Head of caudate nucleus (tissue), 42 donors: Measurements from ENCODE around the gene ALG12.

Experiments
- DNase-seq, 42 donors: peaks; one replicate each; pipeline versions ENCODE4 v3.0.0 to v3.0.0-alpha.2; 2020 to 2021; ENCODE audit warnings: mixed read lengths in 7 of 42
- intact Hi-C: fragments of 100-400 bp; cut with DNase I; formaldehyde crosslinking; loops from one replicate; pipeline ENCODE4 v1.15.0; 2022

Gene ALG12

DNA sequence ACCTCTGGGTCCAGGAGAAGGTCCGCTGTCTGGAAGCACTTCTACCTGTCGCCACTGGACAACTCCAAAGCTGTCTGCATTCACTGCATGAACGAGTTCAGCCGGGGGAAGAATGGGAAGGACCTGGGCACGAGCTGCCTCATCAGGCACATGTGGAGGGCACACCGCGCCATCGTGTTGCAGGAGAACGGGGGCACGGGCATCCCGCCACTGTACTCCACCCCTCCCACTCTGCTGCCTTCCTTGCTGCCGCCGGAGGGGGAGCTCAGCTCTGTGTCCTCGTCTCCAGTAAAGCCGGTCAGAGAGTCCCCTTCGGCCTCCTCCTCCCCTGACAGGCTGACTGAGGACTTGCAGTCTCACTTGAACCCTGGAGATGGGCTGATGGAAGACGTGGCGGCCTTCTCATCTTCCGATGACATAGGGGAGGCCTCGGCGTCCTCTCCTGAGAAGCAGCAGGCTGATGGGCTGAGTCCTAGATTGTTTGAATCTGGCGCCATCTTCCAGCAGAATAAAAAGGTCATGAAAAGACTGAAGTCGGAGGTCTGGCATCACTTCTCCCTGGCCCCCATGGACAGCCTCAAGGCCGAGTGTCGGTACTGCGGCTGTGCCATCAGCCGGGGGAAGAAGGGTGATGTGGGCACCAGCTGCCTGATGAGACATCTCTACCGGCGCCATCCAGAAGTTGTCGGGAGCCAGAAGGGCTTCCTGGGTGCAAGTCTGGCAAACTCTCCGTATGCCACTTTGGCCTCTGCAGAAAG lies 33.6 kb downstream of the ALG12 start:
- DNase-seq, result peak in 3 of 42 donors; percentile 7 to 24 (median 22)
- intact Hi-C loops, result no loop called here

DNA sequence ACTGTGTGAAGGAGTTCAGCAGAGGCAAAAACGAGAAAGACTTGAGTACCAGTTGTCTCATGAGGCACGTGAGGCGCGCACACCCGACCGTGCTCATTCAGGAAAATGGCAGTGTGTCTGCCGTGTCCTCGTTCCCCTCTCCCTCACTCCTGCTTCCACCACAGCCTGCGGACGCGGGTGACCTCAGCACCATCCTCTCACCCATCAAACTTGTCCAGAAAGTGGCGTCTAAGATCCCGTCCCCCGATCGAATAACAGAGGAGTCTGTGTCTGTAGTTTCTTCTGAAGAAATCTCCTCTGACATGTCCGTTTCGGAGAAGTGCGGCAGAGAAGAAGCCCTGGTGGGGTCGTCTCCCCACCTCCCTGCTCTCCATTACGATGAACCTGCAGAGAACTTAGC lies 34.2 kb downstream of the ALG12 start:
- peak in 2 of 42 donors; percentile 7 to 33 for DNase-seq
- intact Hi-C loops, result no loop called here

DNA sequence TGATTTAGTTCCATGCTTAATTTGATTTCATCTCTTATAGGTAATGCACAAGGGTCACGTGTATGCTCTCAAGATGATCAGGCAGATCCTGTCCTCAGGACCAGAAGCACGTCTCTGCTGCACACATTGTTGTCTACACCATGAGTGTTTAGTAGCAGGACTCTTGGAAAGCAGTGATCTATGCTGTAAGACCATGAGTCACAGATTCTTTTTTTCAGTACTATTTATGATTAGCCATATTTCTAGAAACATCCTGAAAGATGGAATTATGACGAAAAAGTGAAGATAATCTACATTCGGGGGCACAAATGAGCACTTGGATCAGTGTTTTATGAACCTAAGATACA lies 35.0 kb downstream of the ALG12 start:
- intact Hi-C loops, result no loop called here
- DNase-seq, result no peak

DNA sequence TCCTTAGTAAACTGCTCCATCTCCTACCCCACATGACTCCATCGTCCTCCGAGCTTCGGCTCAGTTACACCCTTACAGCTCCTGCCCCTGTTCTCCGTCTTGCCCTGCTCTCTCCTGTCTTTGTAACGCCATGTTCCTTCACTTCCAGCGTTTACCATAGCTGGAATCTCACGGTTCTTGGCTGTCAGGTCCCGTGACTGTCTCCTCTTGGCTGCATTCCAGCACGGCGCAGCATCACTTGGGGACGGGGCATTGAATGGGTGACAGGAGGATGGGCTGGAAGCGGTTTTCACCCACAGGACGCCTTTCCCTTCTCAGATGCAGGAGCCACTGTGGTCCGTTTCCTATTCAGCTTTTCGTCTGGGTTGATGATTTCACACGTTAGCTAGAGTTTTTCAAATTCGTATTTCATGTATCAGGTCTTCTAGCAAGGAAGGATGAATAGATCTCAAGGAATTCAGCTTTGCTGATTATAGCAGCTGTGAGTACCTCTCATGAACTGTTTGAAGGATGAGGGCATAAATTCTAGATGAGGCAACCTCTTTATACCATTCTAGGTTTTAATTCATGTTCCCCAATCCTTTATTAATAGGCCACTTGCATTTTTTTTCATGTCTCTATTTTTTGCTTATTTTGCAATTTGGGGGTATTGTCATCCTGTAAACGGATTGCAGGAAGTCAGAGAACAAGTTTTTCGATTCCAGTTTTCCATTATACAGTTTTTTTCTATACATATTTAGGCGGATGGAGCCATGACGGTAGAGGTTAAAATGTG lies 35.5 kb downstream of the ALG12 start:
- peak in 15 of 42 donors; percentile 7 to 59 (median 15) for DNase-seq
- intact Hi-C loops, result no loop called here

DNA sequence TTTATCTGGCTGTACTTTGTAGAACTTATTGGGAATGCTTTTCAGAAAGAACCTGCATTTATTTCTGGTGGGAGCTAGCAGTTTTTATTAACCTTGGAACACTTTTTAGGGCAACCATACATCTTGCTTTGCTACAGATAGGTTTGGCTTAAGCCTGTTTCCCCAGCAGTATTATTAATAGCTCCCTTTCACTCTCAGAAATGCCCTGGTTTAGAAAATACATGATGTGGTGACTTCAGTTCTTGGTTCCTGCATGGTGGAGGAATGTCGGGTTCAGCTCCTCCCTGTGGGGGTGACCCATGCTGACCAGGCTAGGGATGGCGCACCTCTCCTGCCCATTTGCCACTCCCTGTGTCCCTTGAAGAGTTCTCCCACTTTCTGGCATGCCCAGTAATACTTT lies 36.4 kb downstream of the ALG12 start:
- intact Hi-C loops, result no loop called here

DNA sequence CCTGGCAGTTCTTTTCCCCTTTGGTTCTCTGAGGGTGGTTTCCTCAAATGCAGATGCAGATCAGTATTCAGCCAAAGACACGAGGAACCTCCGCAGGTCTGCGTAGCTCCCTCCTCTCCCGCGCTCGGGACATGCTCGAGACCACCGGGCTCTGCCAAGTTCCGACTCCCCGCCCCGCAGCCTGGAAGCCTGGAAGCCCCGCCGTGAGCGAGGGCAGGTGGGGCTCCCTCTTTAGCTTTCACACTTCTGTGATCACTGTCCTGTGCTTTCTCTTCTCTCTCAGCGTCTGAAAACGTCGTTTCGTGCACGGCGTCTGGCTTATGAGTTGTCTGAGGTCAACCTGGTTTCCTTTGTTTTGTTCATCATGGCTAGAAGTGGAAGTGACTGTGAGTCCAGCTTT lies 38.0 kb downstream of the ALG12 start:
- intact Hi-C loops, result no loop called here
- DNase-seq, result peak in 1 of 42 donors; percentile 9

More for the DNA sequence above, 36.4 kb downstream of the ALG12 start:
- no peak for DNase-seq

DNA sequence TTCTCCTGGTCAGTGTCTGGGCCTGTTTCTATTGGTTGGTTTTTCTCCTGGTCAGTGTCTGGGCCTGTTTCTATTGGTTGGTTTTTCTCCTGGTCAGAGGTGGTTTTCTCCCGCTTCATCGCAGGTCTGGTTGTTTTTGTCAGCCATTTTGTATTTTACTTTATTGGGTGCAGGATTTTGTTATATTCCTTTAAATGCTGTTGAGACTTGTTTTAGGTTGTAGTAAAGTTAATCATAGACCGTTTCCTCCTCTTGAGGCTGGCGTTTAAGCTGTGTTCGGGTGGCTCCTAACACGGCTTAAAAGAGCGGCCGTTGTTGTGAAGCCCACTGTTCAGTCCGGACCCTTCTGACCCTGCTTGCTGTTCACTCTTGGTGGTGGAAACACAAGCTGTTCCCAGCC lies 38.4 kb downstream of the ALG12 start:
- no peak for DNase-seq

DNA sequence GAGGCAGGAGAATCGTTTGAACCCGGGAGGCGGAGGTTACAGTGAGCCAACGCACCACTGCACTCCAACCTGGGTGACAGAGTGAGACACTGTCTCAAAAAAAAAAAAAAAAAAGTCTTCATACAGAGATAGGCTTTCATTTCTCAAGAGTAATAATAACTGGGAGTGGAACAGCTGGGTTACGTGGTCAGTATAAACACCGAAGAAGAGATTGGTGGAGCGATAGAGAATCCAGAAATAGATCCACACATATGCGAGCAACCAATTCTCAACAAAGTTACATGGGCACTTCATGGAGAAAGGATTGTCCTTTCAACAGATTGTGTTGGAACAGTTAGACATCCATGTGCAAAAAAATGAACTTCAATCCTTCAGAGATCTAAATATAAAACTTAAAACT lies 40.0 kb downstream of the ALG12 start:
- no peak for DNase-seq
- intact Hi-C loops, result no loop called here

More for the DNA sequence above, 38.4 kb downstream of the ALG12 start:
- intact Hi-C loops, result no loop called here

DNA sequence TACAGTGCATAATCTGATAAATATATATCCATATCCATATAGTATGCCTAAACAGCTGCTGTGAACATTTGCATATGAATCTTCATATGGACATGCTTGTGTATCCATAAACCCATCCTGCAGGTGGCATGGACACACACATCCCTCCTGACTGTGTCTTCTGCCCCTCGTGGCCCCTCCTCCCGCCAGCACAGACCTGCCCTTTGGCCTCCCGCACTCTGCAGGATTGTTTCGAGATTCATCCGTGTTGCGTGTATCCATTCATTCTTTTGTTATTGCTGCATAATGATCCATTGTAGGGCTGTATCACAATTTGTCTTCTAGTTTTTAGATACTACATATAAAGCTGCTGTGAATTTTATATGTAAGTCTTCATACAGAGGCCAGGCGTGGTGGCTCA lies 40.6 kb downstream of the ALG12 start:
- intact Hi-C loops, result no loop called here
- DNase-seq, result peak in 1 of 42 donors; percentile 6

DNA sequence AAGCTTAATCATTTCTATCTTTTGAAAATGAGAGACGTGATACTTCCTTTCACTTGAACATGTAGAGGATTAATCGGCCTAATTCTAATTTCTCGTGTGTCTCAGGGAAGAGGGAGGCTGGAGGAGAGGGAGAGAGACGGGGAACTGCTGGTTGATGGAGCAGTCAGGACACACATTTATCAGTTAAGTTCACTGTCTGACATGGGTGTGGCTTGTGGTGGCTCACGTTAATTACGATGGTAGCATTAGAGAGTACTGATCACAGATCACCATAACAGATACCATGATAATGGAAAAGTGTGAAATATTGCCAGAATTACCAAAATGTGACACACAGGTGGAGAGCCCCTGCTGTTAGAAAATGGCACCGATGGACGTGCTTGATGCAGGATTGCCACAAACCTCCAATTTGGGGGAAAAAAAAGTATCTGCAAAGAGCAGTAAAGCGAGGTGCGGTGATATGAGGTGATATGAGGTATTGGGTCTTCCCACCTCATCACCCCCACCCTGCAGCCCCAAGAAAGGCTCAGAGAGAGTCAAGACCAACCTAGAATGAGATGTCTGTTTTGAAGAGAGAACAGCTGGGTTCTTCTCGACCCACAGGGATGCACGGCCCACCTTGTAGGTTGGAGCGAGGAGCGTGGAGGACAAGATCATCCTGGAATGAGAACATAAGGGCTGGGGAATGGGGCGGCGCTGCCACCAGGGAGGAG lies 44.9 kb downstream of the ALG12 start:
- intact Hi-C loops, result no loop called here
- no peak for DNase-seq

DNA sequence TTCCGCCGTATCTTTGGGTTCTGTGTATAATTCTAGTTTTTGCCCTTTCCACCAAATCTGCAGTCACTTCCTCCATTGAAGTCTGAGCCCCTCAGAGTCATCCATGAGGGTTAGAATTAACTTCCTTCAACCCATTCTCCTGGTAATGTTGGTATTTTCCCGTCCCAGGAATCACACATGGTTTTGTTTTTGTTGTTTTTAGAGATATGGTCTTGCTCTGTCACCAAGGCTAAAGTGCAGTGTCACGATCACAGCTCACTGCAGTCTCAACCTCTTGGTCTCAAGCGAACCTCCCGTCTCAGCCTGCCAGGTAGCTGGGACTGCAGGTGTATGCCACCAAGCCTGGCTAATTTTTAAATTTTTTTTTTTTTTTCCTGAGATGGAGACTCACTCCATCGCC lies 45.9 kb downstream of the ALG12 start:
- intact Hi-C loops, result no loop called here
- no peak for DNase-seq

DNA sequence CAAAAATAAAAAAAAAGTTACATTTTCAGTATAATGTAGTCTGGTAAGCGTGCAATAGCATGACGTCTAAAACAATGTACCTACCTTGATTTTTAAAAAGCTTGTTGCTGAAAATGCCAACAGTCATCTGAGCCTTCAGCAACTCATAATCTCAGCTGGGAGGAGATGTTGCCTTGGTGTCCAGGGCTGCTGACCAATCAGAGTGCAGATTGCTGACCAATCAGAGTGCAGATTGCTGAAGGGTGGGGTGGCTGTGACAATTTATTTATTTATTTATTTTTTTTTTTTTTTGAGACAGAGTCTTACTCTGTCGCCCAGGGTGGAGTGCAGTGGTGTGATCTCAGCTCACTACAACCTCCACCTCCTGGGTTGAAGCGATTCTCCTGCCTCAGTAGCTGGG lies 46.8 kb downstream of the ALG12 start:
- intact Hi-C loops, result no loop called here
- peak in 1 of 42 donors; percentile 8 for DNase-seq

DNA sequence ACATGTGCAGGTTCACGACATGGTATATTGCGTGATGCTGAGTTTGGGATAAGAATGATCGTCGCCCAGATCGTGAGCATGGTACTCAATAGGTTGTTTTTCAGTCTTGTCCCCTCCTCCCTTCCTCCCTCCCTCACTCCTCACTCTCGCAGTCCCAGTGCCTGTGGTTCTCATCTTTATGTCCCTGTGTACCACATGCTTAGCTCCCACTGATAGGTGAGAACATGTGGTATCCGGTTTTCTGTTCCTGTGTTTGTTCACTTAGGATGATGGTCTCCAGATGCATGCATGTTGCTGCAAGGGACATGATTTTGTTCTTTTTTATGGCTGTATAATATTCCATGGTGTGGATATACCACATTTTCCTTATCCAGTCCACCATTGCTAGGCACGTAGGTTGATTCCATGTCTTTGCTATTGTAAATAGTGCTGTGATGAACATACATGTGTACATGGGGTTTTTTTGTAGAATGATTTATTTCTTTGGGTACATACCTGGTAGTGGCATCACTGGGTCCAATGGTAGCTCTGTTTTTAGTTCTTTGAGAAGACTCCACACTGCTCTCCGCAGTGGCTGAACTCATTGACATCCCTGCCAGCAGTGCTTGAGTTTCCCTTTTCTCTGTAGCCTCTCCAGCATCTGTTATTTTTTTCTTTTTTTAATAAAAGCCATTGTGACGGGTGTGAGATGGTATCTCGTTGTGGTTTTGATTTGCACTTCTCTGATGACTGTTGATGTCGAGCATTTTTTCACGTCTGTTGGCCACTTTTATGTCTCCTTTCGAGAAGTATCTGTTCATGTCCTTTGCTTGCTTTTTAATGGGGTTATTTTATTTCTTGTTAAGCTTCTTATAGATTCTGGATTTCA lies 48.2 kb downstream of the ALG12 start:
- no peak for DNase-seq
- intact Hi-C loops, result loop anchor here (5.0 kb wide), 1 partner anchor 37 kb away; no protein-coding TSS in a partner anchor

DNA sequence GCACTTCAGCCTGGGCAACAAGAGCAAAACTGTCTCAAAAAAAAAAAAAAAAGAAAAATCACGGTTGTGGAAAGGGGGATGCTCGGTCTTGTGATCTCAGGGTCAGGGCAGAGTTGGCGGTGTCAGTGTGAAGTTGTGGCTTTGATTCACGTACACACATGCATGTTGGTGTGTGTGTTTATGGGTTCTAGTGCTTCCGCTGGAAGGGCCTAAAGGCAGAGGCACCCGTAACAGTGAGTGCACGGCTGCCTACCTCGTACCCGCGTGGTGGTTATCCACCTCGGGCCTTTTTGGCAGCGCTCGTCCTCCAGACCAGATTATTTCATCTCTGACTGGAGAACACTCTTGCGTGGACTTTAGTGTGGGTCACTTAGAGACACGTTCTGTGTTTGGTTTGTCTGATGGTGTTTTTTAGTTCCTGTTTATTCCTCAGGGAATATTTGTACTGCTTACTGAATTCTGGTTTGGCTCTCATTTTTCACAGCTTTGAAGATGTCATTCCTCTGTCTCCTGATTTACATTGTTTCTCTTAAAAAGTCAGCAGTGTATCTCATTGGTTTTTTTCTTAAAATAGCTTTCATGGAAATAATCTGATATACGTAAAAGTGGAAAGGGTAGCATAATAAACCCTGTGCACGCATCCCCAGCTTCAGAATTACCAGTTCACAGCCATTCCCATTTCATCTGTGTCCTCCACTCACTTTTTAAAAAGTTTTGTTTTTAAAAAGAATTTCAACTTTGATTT lies 49.0 kb downstream of the ALG12 start:
- DNase-seq, result peak in 2 of 42 donors; percentile 0 to 19
- intact Hi-C loops, result loop anchor here (5.0 kb wide), 1 partner anchor 38 kb away; no protein-coding TSS in a partner anchor

DNA sequence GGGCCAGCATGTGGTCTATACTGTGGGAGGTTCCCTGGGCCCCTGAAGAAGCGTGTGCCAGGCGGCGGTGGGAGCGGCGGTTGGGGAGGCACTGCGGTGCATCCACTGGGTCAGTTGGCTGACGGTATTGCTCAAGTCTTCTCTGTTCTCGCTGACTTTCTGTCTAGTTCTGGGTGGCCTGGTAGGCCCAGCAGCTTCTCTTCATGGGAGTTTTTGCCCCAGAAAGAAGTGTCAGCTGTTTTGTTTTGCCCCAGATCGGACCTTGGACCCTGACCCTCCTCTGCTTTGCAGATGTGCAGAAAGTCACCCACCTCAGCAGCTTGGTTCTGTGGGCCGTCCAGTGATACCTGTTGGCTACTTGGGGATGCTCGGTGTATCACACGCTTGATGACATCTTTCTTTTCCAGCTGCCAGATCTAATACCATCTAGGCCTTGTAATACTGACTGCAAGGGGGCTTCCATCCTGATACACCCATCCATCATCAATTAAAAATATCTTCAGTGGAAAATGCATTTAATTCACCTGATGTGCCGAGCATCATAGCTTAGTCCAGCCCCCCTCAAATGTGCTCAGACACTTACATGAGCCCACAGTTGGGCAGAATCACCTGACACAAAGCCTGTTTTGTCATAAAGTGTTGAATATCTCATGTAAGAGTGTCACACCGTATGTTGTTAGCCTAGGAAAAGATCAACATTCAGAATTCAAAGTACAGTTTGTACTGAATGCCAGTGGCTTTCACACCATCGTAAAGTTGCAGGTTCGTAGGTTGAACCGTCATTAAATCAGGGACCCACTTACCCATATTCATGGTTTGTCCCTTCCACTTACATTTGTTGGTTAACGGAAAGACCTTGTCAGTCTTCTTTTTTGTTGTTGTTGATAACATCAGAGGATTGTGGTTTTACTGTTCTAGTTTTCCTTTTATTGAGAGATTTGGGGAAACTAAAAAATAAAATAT lies 50.7 kb downstream of the ALG12 start:
- peak in 3 of 42 donors; percentile 0 to 22 (median 1) for DNase-seq
- intact Hi-C loops, result loop anchor here (5.0 kb wide), 1 partner anchor 40 kb away; no protein-coding TSS in a partner anchor

DNA sequence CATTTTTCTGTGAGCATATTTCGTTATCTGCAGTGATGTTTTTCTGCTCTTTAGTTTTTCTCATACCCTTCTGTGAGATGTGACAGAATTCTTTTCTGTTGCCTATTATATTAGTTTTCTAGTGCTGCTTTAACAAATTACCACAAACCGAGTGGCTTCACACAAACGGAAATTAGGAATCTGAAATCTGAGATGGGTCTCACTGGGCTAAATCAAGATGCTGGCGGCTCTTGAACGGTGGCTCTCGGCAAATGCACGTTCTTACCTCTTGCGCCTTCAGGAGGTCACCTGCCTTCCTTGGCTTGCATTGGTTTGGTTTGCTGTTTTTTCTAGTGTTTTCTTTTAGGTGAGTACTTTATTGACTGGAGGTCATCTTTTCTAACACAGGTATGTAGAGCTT lies 51.6 kb downstream of the ALG12 start:
- intact Hi-C loops, result loop anchor here (5.0 kb wide), 1 partner anchor 41 kb away; no protein-coding TSS in a partner anchor
- DNase-seq, result peak in 2 of 42 donors; percentile 1 to 18

DNA sequence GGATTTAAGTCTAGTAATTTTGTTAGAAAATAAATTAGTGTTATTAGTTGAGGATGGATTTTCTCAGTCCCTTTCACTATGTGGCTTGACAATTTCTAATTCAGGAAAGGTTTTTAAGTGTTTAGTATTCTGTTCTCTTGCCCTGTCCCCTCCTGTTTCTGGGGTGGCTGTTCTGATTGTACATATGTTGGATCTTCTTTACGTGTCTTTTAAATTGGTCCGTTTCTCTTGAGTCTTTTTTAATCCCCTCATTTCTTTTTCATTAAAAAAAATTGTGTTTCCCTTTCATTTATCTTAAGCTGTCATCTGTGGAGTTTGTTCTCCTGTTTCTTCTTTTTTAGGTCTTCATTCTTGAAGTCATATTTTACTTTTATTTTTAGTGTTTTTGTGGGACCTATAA lies 52.1 kb downstream of the ALG12 start:
- intact Hi-C loops, result loop anchor here (5.0 kb wide), 1 partner anchor 41 kb away; no protein-coding TSS in a partner anchor
- no peak for DNase-seq
